ENCODE data around the gene FAM20B.

DNA sequence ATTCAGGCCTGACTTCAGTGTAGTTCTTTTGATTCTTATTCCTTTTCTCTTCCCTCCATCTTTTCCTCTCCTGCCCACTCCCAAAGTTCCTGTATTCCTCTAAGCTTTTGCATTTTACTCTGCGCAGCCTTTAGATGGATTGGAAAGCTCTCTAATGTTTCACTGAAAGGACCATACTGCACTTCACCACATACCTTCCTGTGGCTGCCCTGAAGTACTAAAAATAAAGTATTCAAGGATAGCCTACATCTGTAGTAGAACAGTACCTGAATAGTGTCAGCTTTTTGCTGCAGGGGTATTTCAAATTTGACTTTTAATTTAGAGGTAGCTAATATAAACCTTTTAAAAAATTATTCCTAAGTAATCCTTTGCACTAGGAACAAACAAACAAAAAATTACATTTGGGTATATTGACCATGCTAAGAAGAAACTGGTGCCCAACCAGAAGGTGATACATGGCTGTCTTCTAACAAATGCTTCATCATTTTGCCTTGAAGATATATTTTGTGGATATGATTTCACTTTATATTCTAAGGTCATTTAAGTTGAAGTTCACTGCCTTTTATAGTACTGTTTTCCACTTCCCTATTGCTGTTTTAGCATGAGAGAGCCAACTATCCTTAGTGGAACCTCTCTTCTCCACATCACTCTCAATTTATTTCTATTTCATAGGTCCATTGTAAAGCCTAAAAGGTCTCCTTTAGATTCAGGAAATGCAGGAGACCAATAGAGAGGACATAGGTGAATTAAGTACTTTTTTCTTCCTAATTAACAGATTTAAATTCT lies 22.8 kb downstream of the FAM20B start:
- TF ChIP-seq, protein P1, sequence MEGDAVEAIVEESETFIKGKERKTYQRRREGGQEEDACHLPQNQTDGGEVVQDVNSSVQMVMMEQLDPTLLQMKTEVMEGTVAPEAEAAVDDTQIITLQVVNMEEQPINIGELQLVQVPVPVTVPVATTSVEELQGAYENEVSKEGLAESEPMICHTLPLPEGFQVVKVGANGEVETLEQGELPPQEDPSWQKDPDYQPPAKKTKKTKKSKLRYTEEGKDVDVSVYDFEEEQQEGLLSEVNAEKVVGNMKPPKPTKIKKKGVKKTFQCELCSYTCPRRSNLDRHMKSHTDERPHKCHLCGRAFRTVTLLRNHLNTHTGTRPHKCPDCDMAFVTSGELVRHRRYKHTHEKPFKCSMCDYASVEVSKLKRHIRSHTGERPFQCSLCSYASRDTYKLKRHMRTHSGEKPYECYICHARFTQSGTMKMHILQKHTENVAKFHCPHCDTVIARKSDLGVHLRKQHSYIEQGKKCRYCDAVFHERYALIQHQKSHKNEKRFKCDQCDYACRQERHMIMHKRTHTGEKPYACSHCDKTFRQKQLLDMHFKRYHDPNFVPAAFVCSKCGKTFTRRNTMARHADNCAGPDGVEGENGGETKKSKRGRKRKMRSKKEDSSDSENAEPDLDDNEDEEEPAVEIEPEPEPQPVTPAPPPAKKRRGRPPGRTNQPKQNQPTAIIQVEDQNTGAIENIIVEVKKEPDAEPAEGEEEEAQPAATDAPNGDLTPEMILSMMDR (IDR thresholded peaks at IDR 0.05) = no peak
- TF ChIP-seq POLR2A (IDR thresholded peaks at IDR 0.05) = no peak
